Glutamatergic neuron (in vitro differentiated cells): ENCODE data around the gene TLCD2. TPM values are rescaled to one million over a fixed set of nuclear protein-coding genes. Genes with fewer than 3 reads are reported as not detected.
"Not testable (repeated sequence)": the region's sequence is repeated elsewhere in the genome, so short reads cannot be mapped to it uniquely, and the experiment has no call there.

ENCODE experiments used
- DNase-seq: peaks from one replicate; pipeline ENCODE4 v3.0.0; 2022
- H3K27ac Mint-ChIP-seq: one replicate; pipeline ENCODE4 v1.8.0; 2020; ENCODE audit warnings: mild to moderate bottlenecking, mixed read lengths, inconsistent platforms; ENCODE audit not compliant: unreplicated experiment
- H3K27me3 Mint-ChIP-seq: one replicate; pipeline ENCODE4 v1.8.0; 2020; ENCODE audit warnings: mild to moderate bottlenecking, moderate library complexity, mixed read lengths, inconsistent platforms; ENCODE audit not compliant: unreplicated experiment
- H3K36me3 Mint-ChIP-seq: one replicate; pipeline ENCODE4 v1.8.0; 2020; ENCODE audit warnings: mild to moderate bottlenecking, mixed read lengths, inconsistent platforms; ENCODE audit not compliant: unreplicated experiment
- H3K4me1 Mint-ChIP-seq: one replicate; pipeline ENCODE4 v1.8.0; 2020; ENCODE audit warnings: mild to moderate bottlenecking, low read depth, mixed read lengths, inconsistent platforms; ENCODE audit not compliant: unreplicated experiment
- H3K4me3 Mint-ChIP-seq: one replicate; pipeline ENCODE4 v1.8.0; 2020; ENCODE audit warnings: mild to moderate bottlenecking, mixed read lengths, inconsistent platforms; ENCODE audit not compliant: unreplicated experiment
- H3K9me3 Mint-ChIP-seq: one replicate; pipeline ENCODE4 v1.8.0; 2020; ENCODE audit warnings: mild to moderate bottlenecking, moderate library complexity, mixed read lengths, inconsistent platforms; ENCODE audit not compliant: unreplicated experiment
- CTCF ChIP-seq: fragments of 200-600 bp; sonication (generic); IDR thresholded peaks from one replicate; pipeline ENCODE4 v1.5.0; 2021; ENCODE audit not compliant: partially characterized antibody, unreplicated experiment
- total RNA-seq: library from RNA; stranded (reverse); fragmentation: NEBNext Ultra II Directional; extraction: Animal tissue kit (Norgen Biotek cat#: 25700); gene quantifications from one replicate; pipeline ENCODE4 v1.2.1, GENCODE V29; 2021; ENCODE audit not compliant: unreplicated experiment

TLCD2 gene
- total RNA-seq, 1 donor from 2014 or later: 0.96 TPM

- H3K27me3 Mint-ChIP-seq: peaks cover 5% of the 10 kb centered on the region
Measured at GRCh38 chr17:1697681-1698080, 12.5 kb downstream of the TLCD2 start.

DNA sequence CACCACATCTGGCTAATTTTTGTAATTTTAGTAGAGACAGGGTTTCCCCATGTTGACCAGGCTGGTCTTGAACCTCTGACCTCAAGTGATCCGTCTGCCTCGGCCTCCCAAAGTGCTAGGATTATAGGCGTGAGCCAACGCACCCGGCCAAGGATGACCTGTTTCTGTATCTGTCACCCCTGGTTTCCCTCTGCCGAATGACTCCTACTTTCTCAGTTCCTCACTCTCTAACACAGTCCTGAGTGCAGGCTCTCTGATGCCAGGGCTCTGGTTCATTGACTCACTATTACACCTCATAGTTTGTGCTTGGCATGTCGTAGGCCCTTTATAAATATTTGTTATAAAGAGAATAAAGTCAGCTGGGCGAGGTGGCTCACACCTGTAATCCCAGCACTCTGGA is 14.8 kb downstream of the TLCD2 start:
- Mint-ChIP-seq H3K27me3 (peaks cover 11% of the 10 kb centered on the region), H3K36me3 (peaks cover 14% of the 10 kb centered on the region), H3K27ac (no peak overlapping the region), H3K4me1 (no peaks in the 10 kb centered on the region), H3K4me3 (no peak overlapping the region), H3K9me3 (peaks cover 10% of the 10 kb centered on the region)
- no peak for TF ChIP-seq CTCF
- DNase-seq: no peak

More at GRCh38 chr17:1697681-1698080, 12.5 kb downstream of the TLCD2 start:
- H3K4me1 Mint-ChIP-seq: no peaks in the 10 kb centered on the region
- H3K27ac Mint-ChIP-seq: no peak overlapping the region
- DNase-seq: no peak
- H3K4me3 Mint-ChIP-seq: no peak overlapping the region
- no peak for TF ChIP-seq CTCF
- H3K36me3 Mint-ChIP-seq: peaks cover 5% of the 10 kb centered on the region
- peaks cover 3% of the 10 kb centered on the region for H3K9me3 Mint-ChIP-seq

GRCh38 chr17:1693339-1693738 is 16.8 kb downstream of the TLCD2 start:
- Mint-ChIP-seq H3K9me3 (peaks cover 12% of the 10 kb centered on the region), H3K4me3 (peak overlapping the region; percentile 41), H3K27me3 (peaks cover 9% of the 10 kb centered on the region), H3K4me1 (no peaks in the 10 kb centered on the region), H3K36me3 (peaks cover 14% of the 10 kb centered on the region), H3K27ac (no peak overlapping the region)
- no peak for TF ChIP-seq CTCF
- DNase-seq: no peak

- H3K4me3 Mint-ChIP-seq: no peak overlapping the region
- peaks cover 8% of the 10 kb centered on the region for H3K27me3 Mint-ChIP-seq
- no peak for DNase-seq
- H3K4me1 Mint-ChIP-seq: no peaks in the 10 kb centered on the region
- no peak for TF ChIP-seq CTCF
- H3K9me3 Mint-ChIP-seq: peaks cover 14% of the 10 kb centered on the region
- H3K27ac Mint-ChIP-seq: no peak overlapping the region
- H3K36me3 Mint-ChIP-seq: peaks cover 14% of the 10 kb centered on the region
Measured at GRCh38 chr17:1690544-1691221, 19.5 kb downstream of the TLCD2 start.

GRCh38 chr17:1688405-1688804 is 21.8 kb downstream of the TLCD2 start:
- not testable (repeated sequence) for H3K27ac Mint-ChIP-seq, DNase-seq, H3K4me1 Mint-ChIP-seq, H3K4me3 Mint-ChIP-seq
- Mint-ChIP-seq H3K36me3 (peaks cover 12% of the 10 kb centered on the region), H3K27me3 (peaks cover 12% of the 10 kb centered on the region), H3K9me3 (peaks cover 20% of the 10 kb centered on the region)
